ELF-1 (cell line): ENCODE measurements around the gene MARCO.
A peak's percentile ranks its signal among the peaks of the same experiment; 100 is the strongest.
"Not testable (repeated sequence)": the region's sequence is repeated elsewhere in the genome, so short reads cannot be mapped to it uniquely, and the experiment has no call there.

Experiments
- DNase-seq: peaks from one replicate; pipeline ENCODE4 v3.0.0-alpha.2; 2016; ENCODE audit warnings: low read depth, low spot score

Gene MARCO

DNA sequence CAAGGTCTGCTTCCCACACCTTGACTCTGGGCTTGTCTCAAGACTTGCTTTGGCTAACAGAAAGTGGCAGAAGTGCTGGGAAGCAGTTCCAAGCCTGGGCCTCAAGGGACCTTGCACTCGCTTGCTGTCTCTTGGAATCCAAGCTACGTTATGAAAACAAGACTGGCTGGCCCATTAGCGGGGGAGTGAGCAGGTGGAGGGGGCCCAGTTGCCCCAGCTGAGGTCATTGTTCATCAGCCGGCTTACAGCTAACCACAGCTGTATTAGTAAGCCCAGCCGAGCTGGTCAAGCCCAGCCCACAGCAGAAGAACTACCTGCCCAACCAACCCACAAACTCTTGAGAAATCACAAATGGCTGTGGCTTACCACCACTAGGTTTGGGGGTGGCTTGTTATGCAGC, 63.1 kb downstream of the MARCO start:
- DNase-seq: no peak

DNA sequence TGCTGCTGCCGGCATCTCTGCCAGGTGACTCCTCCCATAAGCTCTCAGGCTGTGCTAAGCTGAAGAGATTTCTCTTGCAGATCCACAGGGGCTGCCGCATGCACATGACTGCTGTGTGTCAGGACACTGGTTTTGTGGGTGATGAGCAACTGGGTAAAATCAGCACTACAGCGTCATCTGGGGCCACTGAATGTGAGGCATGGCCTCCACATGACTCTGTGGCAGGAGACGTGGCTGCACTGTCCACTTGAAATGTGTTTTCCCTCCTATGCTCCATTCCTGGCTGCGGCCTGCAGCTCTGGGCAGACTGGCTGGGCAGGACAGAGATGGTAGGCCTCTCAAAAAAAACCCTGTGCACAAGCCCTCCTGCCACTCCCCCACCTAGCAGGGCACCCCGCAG, 63.6 kb downstream of the MARCO start:
- DNase-seq: no peak

DNA sequence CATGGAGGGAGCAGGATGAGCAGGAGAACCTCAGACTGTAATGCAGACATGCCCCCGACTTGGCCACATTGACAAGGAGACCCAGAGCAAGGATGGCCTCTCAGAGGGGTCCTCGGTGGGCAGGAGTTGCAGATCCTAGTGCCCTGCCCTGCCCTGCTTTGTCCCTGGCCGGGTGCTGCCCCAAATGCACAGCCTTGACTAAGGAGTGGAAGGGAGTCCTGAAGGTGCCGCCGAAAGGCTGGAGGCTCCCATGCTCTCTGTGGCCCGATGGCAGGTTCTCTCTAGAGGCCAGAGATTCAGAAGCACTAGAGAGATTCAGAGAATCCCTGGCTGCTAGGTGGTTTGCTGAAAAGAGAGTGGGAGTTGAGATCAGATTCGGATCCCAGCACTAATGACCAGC, 64.4 kb downstream of the MARCO start:
- no peak for DNase-seq

DNA sequence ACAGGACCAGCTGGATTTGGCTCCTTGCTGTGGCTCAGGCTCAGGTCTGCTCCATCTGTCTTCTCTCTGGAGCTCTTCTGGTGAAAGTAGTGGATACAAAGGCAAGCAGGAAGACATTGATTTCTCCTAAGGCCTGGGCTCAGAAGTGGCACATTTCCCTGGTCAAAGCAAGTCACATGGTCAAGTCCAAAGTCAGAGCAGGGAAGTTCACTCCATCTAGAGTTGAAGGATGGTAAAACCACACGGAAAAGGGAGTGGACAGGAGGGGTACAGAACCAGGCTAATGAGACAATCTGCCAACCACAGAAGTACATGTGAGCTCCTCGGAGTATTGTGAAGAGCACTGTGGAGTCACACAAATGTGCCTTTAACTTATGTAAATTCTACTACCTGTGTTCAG, 66.1 kb downstream of the MARCO start:
- DNase-seq: no peak

DNA sequence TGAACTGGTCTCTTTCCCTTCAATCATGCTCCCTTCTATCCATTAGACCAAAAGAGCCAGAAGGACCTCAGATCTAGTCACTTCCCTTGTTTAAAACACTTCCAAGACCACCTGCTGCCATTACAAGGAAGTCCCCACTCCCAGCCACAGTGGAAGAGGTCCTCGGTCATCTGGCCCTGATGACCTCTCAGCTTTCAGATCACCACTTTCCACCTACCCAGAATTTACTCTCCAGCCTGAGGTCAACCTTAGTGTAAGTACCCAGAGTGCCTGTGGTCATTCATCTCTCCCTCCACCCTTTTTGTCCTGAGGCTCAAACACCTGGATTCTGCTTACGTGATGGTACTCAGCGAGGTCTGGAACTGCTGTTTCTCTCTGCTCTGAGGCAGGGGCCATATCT, 67.1 kb downstream of the MARCO start:
- no peak for DNase-seq

DNA sequence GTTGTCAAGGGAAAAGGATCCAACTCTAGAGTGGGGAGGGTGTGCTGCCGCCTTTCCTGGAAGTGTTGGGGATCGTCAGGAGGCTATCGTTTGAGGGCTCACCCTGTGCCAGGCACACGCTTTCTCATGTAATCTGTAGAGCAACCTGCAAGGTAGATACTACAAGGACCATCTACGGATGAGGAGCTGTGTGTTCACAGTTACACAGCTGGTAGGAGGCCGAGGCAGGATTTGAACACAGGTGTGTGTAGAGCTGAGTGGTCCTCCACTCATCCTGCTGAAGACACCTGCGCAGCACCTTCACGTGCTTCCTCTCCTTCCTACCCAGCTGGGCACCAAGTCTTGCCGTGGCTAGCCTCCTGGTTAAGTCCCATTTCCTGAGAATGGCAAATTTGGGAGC, 68.3 kb downstream of the MARCO start:
- no peak for DNase-seq

DNA sequence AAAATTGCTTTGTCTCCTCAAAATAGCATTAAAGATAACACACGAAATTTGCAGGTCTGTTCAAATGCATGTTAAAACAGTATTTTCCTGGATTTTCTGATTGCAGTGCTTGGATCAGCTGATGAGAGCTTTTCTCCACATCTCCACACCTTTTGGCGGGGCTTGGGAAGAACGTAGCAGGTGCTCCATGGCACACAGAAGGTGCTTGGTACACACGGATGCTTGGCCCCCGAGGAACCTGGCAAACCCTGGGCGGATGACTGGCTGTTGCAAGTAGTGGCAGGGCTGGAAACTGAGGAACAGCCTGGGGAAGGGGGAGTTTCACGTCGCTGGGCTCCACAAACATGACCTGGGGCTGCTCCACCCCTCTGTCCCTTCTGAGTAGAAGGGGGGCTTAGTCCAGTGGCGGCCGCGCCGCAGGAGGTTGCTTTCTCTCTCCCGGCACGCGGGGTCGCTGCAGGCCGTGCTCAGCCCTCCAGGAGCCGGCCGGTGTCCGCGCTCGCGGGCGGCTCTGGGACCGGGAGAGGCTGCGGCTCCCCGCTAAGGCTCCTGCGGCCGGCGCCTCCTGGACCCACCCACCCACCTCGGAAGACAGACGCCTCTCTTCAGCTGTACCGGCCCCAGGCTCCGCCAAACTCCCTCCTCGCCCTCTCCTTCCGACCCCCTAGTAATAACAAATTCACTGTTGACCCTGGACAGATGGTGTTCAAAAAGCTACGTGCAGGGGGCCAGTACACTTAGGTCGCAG, 69.3 kb downstream of the MARCO start:
- DNase-seq: peak; percentile 78

DNA sequence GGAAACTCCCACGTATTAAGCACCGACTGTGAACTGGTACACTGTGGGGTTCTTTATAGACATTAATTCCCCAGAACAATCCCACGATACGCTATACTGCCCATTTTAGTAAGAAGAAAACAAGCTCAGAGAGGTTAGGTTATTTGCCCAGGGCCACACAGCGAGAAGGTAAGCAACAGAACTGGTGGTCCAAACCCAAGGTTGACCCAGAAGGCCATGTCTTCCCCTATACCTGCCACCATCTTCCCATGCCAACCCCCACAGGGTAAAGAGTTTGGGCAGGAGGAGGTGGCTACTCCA, 69.9 kb downstream of the MARCO start:
- DNase-seq: no peak

DNA sequence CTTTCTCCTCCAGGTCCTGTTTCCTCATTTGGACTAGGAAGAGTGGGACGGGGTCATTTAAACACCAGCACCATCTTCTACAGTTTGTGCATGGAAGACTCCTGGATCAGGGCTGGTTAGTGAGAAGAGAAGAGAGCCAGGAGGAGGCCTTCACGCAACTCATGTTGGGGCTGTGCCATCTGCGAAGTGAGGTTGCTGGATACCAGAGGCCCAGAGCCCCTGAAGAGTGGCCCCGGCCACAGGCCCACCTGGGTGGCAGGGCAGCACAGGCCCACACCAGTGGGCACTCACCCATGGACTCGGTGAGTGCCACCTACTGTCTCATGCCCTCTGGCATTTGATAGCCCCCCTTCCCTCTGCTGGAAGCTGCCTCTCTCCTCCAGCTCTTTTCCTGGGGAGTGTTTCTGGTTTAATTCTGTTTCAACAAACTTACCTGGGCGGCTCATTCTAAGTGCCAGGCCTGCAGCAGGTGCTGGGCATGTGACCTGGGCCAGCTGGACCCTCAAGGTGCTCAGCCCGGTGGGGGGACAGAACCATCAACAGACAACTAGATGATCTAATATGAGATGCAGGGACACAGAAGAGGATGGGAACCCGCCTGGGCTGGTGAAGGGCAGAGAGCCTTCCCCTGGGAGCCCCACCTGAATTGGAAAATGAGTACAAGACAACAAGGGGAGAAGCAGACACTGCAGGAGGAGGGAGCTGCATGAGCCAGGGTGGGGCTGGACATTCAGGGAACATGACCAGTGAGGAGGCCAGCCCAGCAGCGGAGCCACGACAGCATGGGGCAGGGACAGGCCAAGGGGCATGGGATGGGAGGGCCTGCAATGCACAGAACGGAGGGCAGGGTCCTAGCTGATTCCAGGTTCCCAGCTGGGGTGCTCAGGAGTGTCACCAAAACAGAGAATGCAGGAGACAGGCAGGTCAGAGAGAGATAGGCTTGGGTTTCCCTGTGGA, 70.6 kb downstream of the MARCO start:
- DNase-seq: no peak

DNA sequence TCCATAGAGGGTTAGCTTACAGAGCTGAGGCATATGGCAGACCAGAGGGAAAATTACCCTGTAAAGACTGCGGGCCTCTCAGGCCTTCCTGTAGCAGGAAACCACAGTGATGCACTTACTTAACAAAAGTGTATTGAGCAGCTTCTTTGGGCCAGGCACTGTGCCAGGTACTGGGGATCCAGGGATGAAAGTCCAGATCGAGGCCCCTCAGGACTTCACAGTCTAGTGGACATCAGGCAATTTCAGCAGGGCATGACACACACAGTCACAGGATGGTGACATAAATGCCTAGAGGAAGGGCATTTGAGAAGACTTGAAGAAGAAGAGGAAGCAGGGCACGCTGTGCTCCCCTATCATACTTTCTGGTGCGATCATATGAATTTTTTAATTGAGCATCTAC, 71.7 kb downstream of the MARCO start:
- no peak for DNase-seq

DNA sequence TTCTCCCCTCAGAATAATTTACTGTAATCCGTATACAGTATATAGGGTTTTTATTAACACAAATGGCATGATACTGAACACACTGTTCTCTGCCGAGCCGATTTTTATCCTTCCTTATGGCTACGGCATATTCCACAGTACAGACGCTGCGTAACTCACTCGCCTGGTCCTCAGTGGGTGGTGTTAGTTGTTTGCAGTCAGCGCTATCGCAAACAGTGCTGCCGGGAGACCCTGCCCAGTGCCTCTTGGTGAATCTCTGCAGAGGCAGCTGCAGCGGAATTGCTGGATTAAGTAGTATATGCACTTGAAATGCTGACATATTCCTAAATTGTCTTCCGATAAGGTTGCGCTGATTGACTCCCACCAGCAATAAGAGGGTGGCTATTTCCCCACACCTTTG, 73.9 kb downstream of the MARCO start:
- DNase-seq: no peak

DNA sequence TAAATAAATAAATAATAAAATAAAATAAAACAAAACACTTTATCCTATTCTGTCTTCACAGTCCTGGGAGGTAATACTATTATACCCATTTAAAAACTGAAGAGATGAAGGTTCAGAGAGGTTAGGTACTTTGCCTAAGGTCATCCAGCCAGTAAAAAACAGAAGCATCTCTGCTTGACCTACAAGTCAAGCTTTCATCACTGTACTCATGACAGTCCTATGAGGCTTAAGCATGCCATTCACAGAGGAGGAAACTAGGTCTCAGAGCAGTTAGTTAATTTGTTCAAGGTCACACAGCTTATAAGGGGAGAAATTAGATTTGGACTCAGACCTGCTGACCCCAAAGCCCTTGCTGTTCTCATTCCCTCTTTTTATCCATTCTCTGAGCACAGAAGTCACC, 77.5 kb downstream of the MARCO start:
- no peak for DNase-seq

DNA sequence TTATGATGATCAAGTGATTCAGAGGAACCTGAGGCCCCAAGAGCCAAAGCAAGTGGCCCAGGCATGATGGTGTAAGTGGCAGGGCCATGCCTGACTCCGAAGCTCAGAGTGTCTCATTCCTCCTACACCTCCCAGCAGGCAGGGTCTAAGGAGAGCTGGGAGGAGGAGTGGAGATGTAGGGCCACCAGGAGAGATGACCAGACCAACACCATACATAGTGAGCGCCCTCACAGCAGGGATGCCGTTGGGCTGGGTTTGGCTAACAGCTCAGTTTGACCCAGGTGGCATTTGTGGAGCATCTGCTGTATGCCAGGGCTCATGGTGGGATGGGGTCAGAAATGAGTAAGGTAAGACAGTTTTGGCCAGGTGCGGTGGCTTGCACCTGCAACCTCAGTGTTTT, 80.7 kb downstream of the MARCO start:
- no peak for DNase-seq

DNA sequence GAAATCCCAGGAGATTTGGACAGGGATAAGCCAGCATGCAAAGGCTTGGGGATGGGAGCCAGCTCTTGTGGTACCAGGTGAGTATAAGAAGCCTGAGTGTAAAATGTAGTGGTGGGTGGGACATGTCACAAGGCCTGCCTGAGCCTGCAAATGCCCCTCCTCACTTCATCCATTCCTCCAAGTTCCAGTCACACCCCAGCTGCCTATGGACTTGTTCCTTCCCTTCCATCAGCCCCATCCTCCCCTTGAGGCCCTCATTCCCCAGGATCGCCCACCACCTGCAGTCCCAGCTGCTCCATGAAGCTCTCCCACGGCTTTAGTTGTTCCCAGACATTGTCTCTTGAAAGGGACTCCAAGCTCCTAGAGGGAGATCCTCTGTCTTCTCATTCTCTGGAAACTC, 81.5 kb downstream of the MARCO start:
- DNase-seq: no peak

DNA sequence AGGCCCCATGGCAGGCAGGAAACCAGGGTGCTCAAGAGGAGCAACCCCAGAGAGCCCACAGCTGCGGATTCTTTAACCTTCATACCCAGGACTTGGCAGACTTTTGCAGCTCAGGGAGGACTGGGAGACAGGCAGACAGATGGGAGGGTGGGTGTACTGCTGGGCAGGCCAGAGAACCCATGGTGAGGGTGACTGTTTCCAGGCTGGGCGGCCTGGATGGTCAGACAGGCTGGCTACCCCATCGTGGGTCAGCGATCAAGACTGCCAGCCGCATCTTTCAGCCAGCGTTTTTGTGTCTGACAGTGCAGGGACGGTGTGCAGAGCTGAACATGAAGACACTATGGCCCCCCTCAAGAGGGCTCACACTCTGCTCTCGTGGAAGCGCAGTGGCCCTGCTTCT, 82.2 kb downstream of the MARCO start:
- DNase-seq: no peak

DNA sequence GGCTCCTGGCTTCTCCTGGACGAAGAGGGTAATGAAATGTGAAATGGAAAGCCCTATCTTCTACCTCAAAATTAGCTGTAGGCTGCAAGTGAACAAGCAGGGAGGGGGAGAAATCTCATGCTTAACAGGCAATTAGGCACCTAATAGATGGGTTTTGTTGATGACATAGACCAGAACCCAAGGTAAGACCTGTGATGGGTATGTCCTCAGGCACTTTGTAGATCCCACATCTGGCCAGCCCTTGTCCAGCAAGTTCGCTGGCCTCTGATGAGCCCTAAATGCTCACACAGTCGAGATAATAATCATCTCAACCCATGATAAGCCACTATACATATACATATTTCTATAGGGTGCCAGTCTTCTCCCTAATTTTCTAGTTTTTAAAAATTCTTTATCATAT, 82.6 kb downstream of the MARCO start:
- DNase-seq: no peak

DNA sequence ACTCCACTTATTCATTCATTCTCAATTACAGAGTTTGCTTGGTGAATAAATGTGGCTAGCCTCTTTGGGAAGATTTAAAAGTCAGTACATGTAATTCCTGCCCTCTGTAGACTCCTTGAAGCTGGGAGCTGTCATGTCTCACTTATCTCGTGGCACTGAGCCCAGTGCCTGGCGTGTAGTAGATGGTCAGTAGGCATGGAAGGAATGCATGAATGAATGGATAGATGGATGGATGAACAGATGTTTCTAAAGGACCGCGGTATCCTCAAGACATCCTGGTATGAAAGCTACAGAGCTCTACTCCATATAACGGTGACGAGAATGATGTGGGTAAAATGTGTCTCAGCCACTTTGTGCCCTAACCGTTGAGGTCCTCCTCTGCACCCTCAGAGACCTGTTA, 83.0 kb downstream of the MARCO start:
- no peak for DNase-seq

DNA sequence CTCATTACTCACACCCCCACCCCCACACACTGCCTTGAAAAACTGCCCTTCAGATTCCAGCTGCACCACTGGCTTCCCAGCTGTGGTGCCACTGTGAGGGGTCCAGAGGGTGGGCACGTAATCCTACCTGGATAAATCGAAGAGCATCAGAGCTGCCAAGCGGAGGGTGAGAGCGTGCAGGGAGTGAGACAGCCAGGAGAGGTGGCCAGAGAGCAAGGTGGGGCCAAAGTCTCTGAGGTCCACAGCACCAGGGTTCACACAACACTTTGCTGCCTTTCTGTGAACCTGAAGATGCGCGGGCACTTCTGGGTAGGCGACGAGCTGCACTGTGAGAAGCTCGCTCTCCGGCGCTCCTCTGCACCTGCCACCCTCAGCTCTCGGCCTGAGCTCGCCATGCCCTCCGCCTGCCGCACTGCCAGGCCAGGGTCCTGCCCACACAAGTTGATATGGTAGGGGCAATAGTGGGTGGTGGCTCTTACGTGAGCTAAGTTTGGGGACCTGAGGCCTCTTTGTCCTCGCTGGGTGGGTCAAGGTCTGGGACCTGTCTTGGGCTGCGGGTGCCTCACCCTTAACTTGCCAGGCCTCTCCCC, 83.9 kb downstream of the MARCO start:
- no peak for DNase-seq

DNA sequence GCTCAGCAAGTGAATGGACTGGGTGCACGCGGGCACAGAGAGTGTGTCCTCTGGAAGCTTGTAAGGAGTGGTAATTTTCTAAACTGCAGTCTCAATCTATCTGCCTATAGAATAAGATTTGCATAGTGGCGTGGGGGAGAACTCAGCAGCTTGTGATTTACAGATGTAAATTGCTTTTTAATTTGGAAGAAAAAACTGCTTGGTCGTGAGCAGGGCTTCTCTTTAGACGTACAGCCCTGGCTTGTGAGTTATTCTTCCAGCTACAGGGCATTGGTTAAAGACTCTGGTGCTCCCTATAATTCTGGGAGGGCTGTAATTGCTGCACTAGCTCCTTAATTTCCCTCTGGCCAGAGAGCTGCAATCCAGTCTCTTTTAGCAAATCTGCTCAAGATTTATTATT, 84.9 kb downstream of the MARCO start:
- no peak for DNase-seq

DNA sequence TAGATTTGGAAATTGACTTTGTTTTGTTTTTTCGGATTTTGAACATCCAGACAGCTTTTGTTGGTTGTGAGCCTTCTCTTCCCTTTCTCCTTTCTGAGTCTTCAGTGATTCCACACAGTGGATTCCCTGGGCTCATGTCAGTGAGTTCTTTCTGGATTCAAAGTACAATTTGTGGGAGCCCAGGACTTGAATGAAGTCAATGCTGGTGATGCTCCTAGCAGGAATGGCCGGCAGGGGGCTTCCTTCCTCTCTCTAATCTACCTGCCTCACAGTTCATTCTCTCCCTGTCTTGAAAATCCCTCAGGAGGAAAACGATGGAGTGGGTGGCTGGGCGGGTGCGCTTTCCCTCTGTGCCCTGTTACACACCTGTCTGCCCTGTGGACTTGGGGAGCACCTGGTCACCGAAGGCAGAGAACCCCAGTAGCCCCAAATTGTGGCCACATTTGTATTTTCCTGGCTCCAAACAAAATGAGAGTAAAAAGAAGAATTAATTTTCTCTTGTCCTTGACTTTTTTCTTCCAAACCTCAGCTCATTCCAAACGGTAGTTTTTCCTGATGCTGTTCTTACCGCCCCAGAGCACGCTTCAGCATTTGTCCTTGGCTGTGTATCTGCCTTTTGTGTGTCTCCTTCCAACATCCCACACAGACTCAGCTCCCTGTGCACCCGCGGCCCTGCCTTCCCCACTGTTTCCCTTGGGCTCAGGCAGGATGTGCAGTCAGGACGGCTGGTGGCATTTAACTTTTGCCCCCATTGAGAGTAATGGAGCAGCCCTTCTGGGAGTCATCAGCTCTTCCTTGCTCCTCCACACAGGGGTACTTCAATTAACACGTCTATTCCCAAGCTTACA, 86.6 kb downstream of the MARCO start:
- DNase-seq: peak; percentile 66

DNA sequence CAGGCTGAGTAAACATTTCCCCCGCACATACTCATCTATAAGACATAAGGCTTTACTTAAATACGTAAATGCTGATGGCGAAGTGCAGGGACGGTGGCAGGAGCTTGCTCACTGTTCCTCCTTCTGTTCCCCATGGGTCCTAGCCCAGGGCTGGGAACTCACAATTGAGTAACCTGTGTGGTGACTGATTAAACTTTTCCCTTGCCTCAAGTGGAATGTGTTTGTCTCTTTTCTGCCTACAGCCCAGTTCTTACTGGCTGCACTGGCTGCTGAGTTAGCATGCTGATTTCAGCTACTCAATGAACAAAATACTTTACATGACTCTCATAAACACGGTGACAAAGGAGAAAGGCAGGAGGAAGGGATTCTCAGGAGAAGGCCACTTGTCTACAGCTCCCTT, 87.3 kb downstream of the MARCO start:
- DNase-seq: no peak

DNA sequence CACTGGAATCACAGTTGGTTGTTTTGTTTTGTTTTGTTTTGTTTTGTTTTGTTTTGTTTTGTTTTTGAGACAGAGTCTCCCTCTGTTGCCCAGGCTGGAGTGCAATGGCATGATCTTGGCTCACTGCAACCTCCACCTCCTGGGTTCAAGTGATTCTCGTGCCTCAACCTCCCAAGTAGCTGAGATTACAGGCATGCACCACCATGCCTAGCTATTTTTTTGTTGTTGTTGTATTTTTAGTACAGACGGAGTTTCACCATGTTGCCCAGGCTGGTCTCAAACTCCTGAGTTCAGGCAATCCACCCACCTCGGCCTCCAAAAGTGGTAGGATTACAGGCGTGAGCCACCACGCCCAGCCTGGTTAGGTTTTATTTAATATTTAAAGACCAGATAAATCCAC, 95.9 kb downstream of the MARCO start:
- DNase-seq: not testable (repeated sequence)
